Esophagus squamous epithelium (tissue), 5 donors: Measurements from ENCODE around the gene GGACT. TPM values are rescaled to one million over a fixed set of nuclear protein-coding genes. Genes with fewer than 3 reads are reported as not detected.

Experiments
- DNase-seq: peaks from one replicate; lab custom pipeline; 2025; lab: John Stamatoyannopoulos, UW
- H3K27ac ChIP-seq, 4 donors: fragments of 200-600 bp; sonication (generic); one replicate each; pipeline ENCODE4 v1.5.1; 2016 to 2019; ENCODE audit warnings: mild to moderate bottlenecking in 1 of 4
- H3K27me3 ChIP-seq, 4 donors: fragments of 200-600 bp; sonication (generic); 1 replicate in 3 of 4; 2 replicates in 1 of 4; pipeline versions ENCODE4 v1.5.1 to v1.6.0; 2017 to 2021; ENCODE audit warnings: antibody characterized with exemption in 1 of 4
- H3K36me3 ChIP-seq, 3 donors: fragments of 200-600 bp; sonication (generic); one replicate each; pipeline ENCODE4 v1.5.1; 2016 to 2019
- H3K4me1 ChIP-seq, 3 donors: fragments of 200-600 bp; sonication (generic); one replicate each; pipeline ENCODE4 v1.5.1; 2017 to 2019
- H3K4me3 ChIP-seq, 4 donors: fragments of 200-600 bp; sonication (generic); 1 replicate in 3 of 4; 2 replicates in 1 of 4; pipeline ENCODE4 v1.5.1; 2016 to 2019; ENCODE audit warnings: mild to moderate bottlenecking in 2 of 4, moderate library complexity in 1 of 4
- H3K9me3 ChIP-seq, 3 donors: fragments of 200-600 bp; sonication (generic); one replicate each; pipeline ENCODE4 v1.5.1; 2016 to 2019
- POLR2A ChIP-seq, 4 donors: fragments of 450-650 bp; IDR thresholded peaks; one replicate each; pipeline ENCODE4 v1.6.1; 2017; ENCODE audit warnings: antibody characterized with exemption in 4 of 4, mild to moderate bottlenecking in 4 of 4, moderate library complexity in 3 of 4
- WGBS, 2 donors: methylation state at CpG; one replicate each; pipeline ENCODE4 v1.1.5; 2018; 5-methylcytosine and 5-hydroxymethylcytosine counted together
- intact Hi-C: fragments of 100-400 bp; cut with DNase I; formaldehyde crosslinking; loops from one replicate; pipeline ENCODE4 v1.15.0; 2022
- total RNA-seq, 4 donors: library from RNA; depleted of rRNA; stranded (reverse); fragments of >200 nt; gene quantifications; one replicate each; pipeline ENCODE4 v1.1.0, GENCODE V29; 2016
- TF ChIP-seq, protein P1 (sequence below), 6 experiments: fragments of 450-650 bp in 4 of 6; fragments of 200-600 bp in 2 of 6; sonication (generic) in 2 of 6; IDR thresholded peaks; one replicate each; pipeline ENCODE4 v1.5.1; 2016 to 2019; ENCODE audit warnings: antibody characterized with exemption in 6 of 6, mild to moderate bottlenecking in 4 of 6, moderate library complexity in 4 of 6
- donor health status: DM: yes; HTN: yes; CAD: no.

The GGACT gene
- total RNA-seq, 4 donors from 2014 or later: 0.75 to 5.1 (median 2.0) TPM

- 76 to 89% methylated on average over 4 to 7 of the region's 8 CpGs for WGBS, 2 donors
- no peak for TF ChIP-seq POLR2A (IDR thresholded peaks at IDR 0.05)
- TF ChIP-seq, protein P1, sequence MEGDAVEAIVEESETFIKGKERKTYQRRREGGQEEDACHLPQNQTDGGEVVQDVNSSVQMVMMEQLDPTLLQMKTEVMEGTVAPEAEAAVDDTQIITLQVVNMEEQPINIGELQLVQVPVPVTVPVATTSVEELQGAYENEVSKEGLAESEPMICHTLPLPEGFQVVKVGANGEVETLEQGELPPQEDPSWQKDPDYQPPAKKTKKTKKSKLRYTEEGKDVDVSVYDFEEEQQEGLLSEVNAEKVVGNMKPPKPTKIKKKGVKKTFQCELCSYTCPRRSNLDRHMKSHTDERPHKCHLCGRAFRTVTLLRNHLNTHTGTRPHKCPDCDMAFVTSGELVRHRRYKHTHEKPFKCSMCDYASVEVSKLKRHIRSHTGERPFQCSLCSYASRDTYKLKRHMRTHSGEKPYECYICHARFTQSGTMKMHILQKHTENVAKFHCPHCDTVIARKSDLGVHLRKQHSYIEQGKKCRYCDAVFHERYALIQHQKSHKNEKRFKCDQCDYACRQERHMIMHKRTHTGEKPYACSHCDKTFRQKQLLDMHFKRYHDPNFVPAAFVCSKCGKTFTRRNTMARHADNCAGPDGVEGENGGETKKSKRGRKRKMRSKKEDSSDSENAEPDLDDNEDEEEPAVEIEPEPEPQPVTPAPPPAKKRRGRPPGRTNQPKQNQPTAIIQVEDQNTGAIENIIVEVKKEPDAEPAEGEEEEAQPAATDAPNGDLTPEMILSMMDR (IDR thresholded peaks at IDR 0.05): no peak
Observed at GRCh38 chr13:100523981-100524386, 64.6 kb downstream of the GGACT start.

DNA sequence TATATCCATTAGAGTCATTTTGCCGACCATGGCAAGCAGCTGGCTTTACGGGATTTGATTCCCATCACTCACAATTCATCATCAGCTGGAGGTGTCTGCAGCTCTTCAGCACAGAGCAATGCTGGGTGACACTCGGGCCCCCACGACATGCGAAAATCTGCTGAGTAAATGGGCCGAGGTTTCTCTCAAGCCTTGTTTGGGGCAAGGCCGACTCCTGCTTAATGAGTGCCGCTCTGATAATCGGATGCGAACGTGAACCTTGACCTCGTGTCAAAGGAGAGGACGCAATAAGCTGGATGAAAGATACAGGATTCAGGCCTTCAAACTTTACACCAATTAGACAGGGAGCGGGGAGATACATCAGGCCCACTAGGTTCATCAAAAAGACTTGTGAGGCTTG lies 65.2 kb downstream of the GGACT start:
- Histone ChIP-seq H3K36me3 (peaks cover 0 to 38% (median 0%) of the 10 kb centered on the region in 3 donors), H3K27ac (no peak overlapping the region), H3K4me1 (no peaks in the 10 kb centered on the region), H3K27me3 (no peaks in the 10 kb centered on the region), H3K9me3 (no peaks in the 10 kb centered on the region), H3K4me3 (no peak overlapping the region)
- no peak for TF ChIP-seq POLR2A (IDR thresholded peaks at IDR 0.05)
- TF ChIP-seq, protein P1 (IDR thresholded peaks at IDR 0.05): no peak
- intact Hi-C loops: no loop called here
- no peak for DNase-seq
- 88% methylated on average over 8 to 14 of the region's 14 CpGs for WGBS, 2 donors

More at GRCh38 chr13:100523981-100524386, 64.6 kb downstream of the GGACT start:
- Histone ChIP-seq H3K9me3 (no peaks in the 10 kb centered on the region), H3K27me3 (no peaks in the 10 kb centered on the region), H3K36me3 (peaks cover 0 to 44% (median 0%) of the 10 kb centered on the region in 3 donors), H3K4me3 (no peak overlapping the region), H3K4me1 (no peaks in the 10 kb centered on the region), H3K27ac (no peak overlapping the region)
- no peak for DNase-seq
- intact Hi-C loops: no loop called here

GRCh38 chr13:100522618-100523309 lies 65.8 kb downstream of the GGACT start:
- intact Hi-C loops: no loop called here
- 92 to 95% methylated on average over 9 of the region's 9 CpGs for whole genome bisulfite sequencing, 2 donors
- H3K4me1 ChIP-seq: no peaks in the 10 kb centered on the region
- no peak overlapping the region for H3K27ac ChIP-seq
- no peak for TF ChIP-seq POLR2A (IDR thresholded peaks at IDR 0.05)
- TF ChIP-seq, protein P1 (IDR thresholded peaks at IDR 0.05): no peak
- DNase-seq: no peak
- H3K4me3 ChIP-seq: no peak overlapping the region
- H3K27me3 ChIP-seq: no peaks in the 10 kb centered on the region
- no peaks in the 10 kb centered on the region for H3K9me3 ChIP-seq
- H3K36me3 ChIP-seq: peaks cover 0 to 31% (median 0%) of the 10 kb centered on the region in 3 donors

DNA sequence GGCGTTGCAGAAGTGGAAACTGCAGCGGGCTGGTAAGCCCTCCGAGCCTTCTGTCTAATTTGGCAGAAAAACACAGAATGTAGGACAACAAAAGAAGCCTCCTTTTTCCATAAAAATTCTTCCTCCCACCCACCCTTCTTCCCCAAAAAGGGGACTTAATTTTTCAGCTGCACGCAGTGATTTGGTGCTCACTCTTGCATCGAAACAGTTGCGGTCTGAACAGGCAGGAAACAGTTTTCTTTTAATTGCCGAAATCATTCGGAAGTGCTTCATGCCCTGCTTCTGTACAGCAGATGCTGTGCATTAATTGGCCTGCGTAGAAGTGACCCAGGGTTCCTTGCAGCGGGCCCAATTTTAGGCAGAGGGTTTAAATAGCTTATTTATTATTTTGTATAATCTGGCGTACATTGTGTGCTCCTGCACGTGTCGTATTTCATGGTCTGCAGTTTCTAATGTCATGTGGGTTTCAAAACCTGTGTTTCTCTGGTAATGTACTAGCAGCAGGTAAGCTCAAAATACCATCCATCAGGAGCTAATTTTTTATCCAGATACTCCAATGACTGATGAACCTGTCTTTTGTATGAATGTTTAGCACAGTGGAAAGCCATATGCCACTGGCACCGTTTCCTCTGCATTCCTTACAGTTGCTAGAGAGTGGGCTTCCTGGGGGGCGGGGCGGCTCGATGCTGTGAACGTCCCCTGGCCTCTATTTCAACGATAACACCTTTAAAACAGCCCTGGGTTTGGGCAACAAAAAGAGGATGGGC lies 66.6 kb downstream of the GGACT start:
- no peaks in the 10 kb centered on the region for H3K27me3 ChIP-seq
- peaks cover 0 to 29% (median 0%) of the 10 kb centered on the region in 3 donors for H3K36me3 ChIP-seq
- no peaks in the 10 kb centered on the region for H3K9me3 ChIP-seq
- no peaks in the 10 kb centered on the region for H3K4me1 ChIP-seq
- H3K4me3 ChIP-seq: no peak overlapping the region
- no peak for DNase-seq
- 85 to 87% methylated on average over 18 to 19 of the region's 19 CpGs for WGBS, 2 donors
- H3K27ac ChIP-seq: no peak overlapping the region
- intact Hi-C loops: no loop called here
- TF ChIP-seq, protein P1 (IDR thresholded peaks at IDR 0.05): no peak
- TF ChIP-seq POLR2A (IDR thresholded peaks at IDR 0.05): no peak
